HL-60 (cell line): ENCODE results near the gene PTPRC.

ENCODE experiments used
- DNase-seq, 2 experiments: peaks; one replicate each; pipeline ENCODE4 v3.0.0-alpha.2; 2010 to 2020; ENCODE audit warnings: low read depth in 1 of 2, low spot score in 1 of 2
- H3K27ac ChIP-seq: fragments of 250-450 bp; sonication (Bioruptor Pico); replicated peaks from 2 replicates; pipeline ENCODE4 v1.5.1; 2020; ENCODE audit warnings: mild to moderate bottlenecking, moderate library complexity
- H3K27me3 ChIP-seq: fragments of 250-450 bp; sonication (Bioruptor Pico); 2 replicates; pipeline ENCODE4 v1.5.1; 2021; ENCODE audit warnings: mild to moderate bottlenecking, moderate library complexity; ENCODE audit not compliant: insufficient read depth, poor library complexity, severe bottlenecking
- H3K4me3 ChIP-seq: replicated peaks from 2 replicates; pipeline ENCODE4 v1.5.1; 2011; ENCODE audit warnings: mild to moderate bottlenecking, control low read depth, low read length; ENCODE audit not compliant: insufficient read depth
- GABPA ChIP-seq: IDR thresholded peaks from 2 replicates; pipeline ENCODE4 v1.6.1; 2012; ENCODE audit warnings: low read depth
- POLR2AphosphoS5 ChIP-seq: IDR thresholded peaks from 2 replicates; pipeline ENCODE4 v1.6.1; 2012; ENCODE audit warnings: low read depth
- SPI1 ChIP-seq: IDR thresholded peaks from 2 replicates; pipeline ENCODE4 v1.6.1; 2012; ENCODE audit warnings: low read depth, mild to moderate bottlenecking, borderline replicate concordance
- TF ChIP-seq, protein P1 (sequence below): IDR thresholded peaks from 2 replicates; pipeline ENCODE4 v1.6.1; 2012; ENCODE audit warnings: low read depth; ENCODE audit not compliant: insufficient replicate concordance
- TF ChIP-seq, protein P2 (sequence below): IDR thresholded peaks from one replicate; pipeline ENCODE4 v1.5.1; 2011; ENCODE audit warnings: low read length, control low read depth, inconsistent platforms; ENCODE audit not compliant: insufficient read depth

PTPRC gene

DNA sequence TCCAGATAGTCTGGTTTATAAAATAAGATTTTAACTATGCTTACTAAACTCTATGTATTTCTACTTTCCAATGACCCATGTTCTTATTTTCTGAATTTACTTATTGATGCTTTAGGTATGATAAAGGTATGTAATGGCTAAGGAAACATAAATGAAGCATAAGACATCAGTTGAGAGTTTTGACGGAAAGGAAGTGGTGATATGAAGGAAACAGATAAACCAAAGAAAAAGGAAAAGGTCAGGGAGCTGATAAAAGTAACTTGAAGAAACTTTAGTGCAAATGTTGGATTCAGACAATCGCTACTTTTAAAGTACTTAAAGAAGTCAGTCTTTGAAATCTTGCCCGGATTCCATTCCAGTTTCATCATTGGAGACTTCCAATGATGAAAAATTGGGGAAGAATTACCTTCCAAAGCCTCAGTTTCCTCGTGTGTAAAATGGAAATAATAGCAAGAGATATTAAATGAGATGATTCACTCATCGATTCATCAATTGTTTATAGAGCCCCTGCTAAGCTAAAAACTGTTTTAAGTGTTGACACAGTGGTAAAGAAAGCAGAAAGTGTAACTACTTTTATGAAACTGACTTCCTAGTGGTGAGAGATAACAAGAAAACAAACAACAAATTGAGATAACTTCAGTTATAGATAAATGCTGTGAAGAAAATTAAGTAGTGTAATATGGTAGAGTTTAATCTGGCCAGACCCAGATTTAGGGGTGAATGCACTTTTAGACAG, 10.6 kb downstream of the PTPRC start:
- Histone ChIP-seq H3K27ac (no peak overlapping the region), H3K27me3 (no peaks in the 10 kb centered on the region), H3K4me3 (no peak overlapping the region)
- no peak for DNase-seq
- TF ChIP-seq, protein P1, sequence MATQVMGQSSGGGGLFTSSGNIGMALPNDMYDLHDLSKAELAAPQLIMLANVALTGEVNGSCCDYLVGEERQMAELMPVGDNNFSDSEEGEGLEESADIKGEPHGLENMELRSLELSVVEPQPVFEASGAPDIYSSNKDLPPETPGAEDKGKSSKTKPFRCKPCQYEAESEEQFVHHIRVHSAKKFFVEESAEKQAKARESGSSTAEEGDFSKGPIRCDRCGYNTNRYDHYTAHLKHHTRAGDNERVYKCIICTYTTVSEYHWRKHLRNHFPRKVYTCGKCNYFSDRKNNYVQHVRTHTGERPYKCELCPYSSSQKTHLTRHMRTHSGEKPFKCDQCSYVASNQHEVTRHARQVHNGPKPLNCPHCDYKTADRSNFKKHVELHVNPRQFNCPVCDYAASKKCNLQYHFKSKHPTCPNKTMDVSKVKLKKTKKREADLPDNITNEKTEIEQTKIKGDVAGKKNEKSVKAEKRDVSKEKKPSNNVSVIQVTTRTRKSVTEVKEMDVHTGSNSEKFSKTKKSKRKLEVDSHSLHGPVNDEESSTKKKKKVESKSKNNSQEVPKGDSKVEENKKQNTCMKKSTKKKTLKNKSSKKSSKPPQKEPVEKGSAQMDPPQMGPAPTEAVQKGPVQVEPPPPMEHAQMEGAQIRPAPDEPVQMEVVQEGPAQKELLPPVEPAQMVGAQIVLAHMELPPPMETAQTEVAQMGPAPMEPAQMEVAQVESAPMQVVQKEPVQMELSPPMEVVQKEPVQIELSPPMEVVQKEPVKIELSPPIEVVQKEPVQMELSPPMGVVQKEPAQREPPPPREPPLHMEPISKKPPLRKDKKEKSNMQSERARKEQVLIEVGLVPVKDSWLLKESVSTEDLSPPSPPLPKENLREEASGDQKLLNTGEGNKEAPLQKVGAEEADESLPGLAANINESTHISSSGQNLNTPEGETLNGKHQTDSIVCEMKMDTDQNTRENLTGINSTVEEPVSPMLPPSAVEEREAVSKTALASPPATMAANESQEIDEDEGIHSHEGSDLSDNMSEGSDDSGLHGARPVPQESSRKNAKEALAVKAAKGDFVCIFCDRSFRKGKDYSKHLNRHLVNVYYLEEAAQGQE = no peak
- TF ChIP-seq, protein P2, sequence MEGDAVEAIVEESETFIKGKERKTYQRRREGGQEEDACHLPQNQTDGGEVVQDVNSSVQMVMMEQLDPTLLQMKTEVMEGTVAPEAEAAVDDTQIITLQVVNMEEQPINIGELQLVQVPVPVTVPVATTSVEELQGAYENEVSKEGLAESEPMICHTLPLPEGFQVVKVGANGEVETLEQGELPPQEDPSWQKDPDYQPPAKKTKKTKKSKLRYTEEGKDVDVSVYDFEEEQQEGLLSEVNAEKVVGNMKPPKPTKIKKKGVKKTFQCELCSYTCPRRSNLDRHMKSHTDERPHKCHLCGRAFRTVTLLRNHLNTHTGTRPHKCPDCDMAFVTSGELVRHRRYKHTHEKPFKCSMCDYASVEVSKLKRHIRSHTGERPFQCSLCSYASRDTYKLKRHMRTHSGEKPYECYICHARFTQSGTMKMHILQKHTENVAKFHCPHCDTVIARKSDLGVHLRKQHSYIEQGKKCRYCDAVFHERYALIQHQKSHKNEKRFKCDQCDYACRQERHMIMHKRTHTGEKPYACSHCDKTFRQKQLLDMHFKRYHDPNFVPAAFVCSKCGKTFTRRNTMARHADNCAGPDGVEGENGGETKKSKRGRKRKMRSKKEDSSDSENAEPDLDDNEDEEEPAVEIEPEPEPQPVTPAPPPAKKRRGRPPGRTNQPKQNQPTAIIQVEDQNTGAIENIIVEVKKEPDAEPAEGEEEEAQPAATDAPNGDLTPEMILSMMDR = no peak
- TF ChIP-seq SPI1 = no peak
- TF ChIP-seq GABPA = no peak
- no peak for TF ChIP-seq POLR2AphosphoS5

DNA sequence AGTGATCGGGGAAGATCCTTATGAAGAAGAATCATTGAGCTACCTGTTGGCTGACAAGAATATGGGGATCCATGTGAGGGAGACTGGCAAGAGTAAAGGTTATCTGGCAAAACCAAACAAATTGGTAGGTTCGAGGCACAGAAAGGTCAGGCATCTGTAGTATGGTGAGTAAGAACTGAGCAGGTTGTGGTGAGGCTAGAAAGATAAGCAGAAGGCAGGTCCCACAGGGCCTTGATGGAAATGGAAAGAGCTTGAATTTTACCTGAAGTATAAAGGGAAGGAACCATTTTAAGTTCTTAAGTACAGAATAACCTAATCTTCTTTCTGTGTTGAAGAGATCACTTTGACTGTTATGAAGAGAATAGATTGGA, 11.1 kb downstream of the PTPRC start:
- no peaks in the 10 kb centered on the region for H3K27me3 ChIP-seq
- H3K27ac ChIP-seq = no peak overlapping the region
- no peak overlapping the region for H3K4me3 ChIP-seq
- no peak for DNase-seq
- TF ChIP-seq GABPA = no peak
- TF ChIP-seq SPI1 = no peak
- TF ChIP-seq, protein P2 = no peak
- TF ChIP-seq POLR2AphosphoS5 = no peak
- TF ChIP-seq, protein P1 = no peak

DNA sequence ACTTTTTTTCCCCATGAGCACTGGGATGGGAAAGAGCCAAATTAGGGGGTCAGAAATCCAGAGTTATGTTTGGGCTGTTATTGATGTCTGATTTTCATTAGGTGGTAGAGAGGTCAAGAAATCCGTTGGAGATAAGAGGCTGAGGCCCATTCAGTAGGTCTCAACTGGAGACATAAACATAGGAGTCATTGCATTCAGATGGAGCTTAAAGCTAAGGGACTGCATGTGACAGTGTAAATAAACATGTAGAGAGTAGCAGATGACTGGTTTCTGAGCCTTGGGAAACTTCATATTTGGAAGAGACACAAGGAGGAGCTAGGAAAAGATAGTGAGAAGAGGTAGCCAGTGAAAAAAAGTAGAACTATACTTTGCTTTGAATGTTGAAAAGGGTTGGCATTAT, 11.7 kb downstream of the PTPRC start:
- Histone ChIP-seq H3K27me3 (no peaks in the 10 kb centered on the region), H3K27ac (no peak overlapping the region), H3K4me3 (no peak overlapping the region)
- no peak for DNase-seq
- TF ChIP-seq GABPA (no peak), SPI1 (no peak)

DNA sequence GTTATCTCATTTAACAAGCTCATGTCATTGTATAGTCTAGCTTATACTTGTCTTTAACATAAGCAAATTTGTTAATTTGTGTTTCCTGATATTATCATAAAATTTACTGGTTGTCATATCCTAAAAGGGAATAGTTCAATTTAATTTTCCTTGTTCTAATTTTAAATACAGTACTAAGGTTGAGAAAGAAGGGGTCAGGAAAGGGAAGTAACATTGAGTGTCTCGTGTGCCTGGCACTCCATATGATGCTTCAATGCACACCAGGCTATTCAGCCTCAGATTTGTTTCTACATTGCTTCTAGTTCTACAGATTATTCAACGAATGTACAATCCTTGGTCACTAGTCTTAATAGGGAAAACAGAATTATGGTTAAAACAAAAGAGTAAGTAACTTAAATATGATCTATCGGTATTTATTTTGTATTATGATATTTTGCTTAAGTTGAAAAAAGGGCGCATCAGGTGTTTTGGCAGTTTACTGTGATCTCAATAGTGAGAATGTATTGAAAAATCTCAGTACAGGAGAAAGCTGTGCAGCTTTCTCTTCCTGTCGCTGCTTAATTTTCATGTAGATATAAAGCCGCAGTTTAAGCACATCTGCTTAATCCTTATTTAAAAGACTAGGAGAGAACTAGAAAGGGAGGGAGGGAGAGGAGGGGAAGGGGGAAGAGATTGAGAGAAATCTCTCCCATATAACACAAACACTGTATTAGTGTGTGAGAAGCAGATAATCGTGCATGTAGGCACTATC, 13.0 kb downstream of the PTPRC start:
- H3K4me3 ChIP-seq = no peak overlapping the region
- peak in 1 of 2 experiments; percentile 32 for DNase-seq
- TF ChIP-seq, protein P2 = no peak
- TF ChIP-seq SPI1 (no peak), GABPA (no peak), POLR2AphosphoS5 (no peak)
- TF ChIP-seq, protein P1 = no peak
- no peaks in the 10 kb centered on the region for H3K27me3 ChIP-seq
- H3K27ac ChIP-seq = no peak overlapping the region
